HepG2 (cell line): ENCODE data around the gene PIEZO2. TPM values are rescaled to one million over a fixed set of nuclear protein-coding genes. Genes with fewer than 3 reads are reported as not detected.

Experiments
- AGO2 ChIP-seq: fragments of 200-400 bp; formaldehyde crosslinking; optimal IDR thresholded peaks from 2 replicates; pipeline ENCODE3; 2017; ENCODE audit warnings: mild to moderate bottlenecking, low read depth, low read length, moderate library complexity
- CTCF ChIP-seq: sonication (generic); formaldehyde crosslinking; IDR thresholded peaks from 2 replicates; pipeline ENCODE4 v1.5.0; 2020; ENCODE audit warnings: mild to moderate bottlenecking, missing genetic modification reagents, moderate library complexity
- FOXO4 ChIP-seq: sonication (generic); formaldehyde crosslinking; conservative IDR thresholded peaks from 2 replicates; pipeline ENCODE4 v1.8.1; 2023; ENCODE audit warnings: missing genetic modification reagents
- HCFC1 ChIP-seq: fragments of 150-350 bp; IDR thresholded peaks from 2 replicates; pipeline ENCODE4 v1.6.1; 2014; ENCODE audit warnings: low read depth, low read length
- HOMEZ ChIP-seq: IDR thresholded peaks from 2 replicates; pipeline ENCODE4 v1.6.1; 2016; ENCODE audit warnings: low read depth
- ISX ChIP-seq: sonication (generic); formaldehyde crosslinking; conservative IDR thresholded peaks from 2 replicates; pipeline ENCODE4 v1.5.0; 2020; ENCODE audit warnings: missing genetic modification reagents
- KLF9 ChIP-seq: IDR thresholded peaks from 2 replicates; pipeline ENCODE4 v1.6.1; 2016; ENCODE audit warnings: low read depth
- NONO ChIP-seq, 2 experiments: fragments of 450-650 bp in 1 of 2; sonication (generic) in 1 of 2; formaldehyde crosslinking in 1 of 2; IDR thresholded peaks in 1 of 2; conservative IDR thresholded peaks in 1 of 2; 2 replicates each; pipeline versions ENCODE4 v1.6.1 to v1.8.0; 2017 to 2022; ENCODE audit warnings: mild to moderate bottlenecking in 1 of 2, missing genetic modification reagents in 1 of 2, moderate library complexity in 1 of 2
- PRDM4 ChIP-seq: sonication (generic); formaldehyde crosslinking; IDR thresholded peaks from 2 replicates; pipeline ENCODE4 v1.9.0; 2021; ENCODE audit warnings: missing genetic modification reagents, borderline replicate concordance
- TFDP2 ChIP-seq: sonication (generic); formaldehyde crosslinking; IDR thresholded peaks from 2 replicates; pipeline ENCODE4 v1.4.0; 2020; ENCODE audit warnings: missing genetic modification reagents
- TFE3 ChIP-seq: IDR thresholded peaks from 2 replicates; pipeline ENCODE4 v1.6.1; 2016
- THAP11 ChIP-seq: IDR thresholded peaks from 2 replicates; pipeline ENCODE4 v1.6.1; 2016; ENCODE audit warnings: missing biosample characterization, missing genetic modification reagents
- THRA ChIP-seq: sonication (generic); formaldehyde crosslinking; IDR thresholded peaks from 2 replicates; pipeline ENCODE4 v1.4.0; 2020; ENCODE audit warnings: missing genetic modification reagents, borderline replicate concordance
- ZBTB25 ChIP-seq: IDR thresholded peaks from 2 replicates; pipeline ENCODE4 v1.6.1; 2018; ENCODE audit warnings: missing genetic modification reagents
- polyA plus RNA-seq, 8 experiments: library from polyadenylated mRNA; depleted of rRNA in 3 of 8; stranded (reverse) in 7 of 8; unstranded in 1 of 8; fragments of >200 nt; fragmentation: Illumina TruSeq in 4 of 8; extraction: Trizol in 4 of 8; gene quantifications; 2 replicates each; pipeline versions ENCODE4 v1.2.1 to v1.2.3, GENCODE V29; 2011 to 2016; ENCODE audit warnings: low read depth in 4 of 8, missing spikeins in 1 of 8, mixed read lengths in 1 of 8; ENCODE audit not compliant: insufficient read depth in 1 of 8
- total RNA-seq, 5 experiments: library from RNA; depleted of rRNA; stranded (reverse); fragments of >200 nt; fragmentation: Illumina TruSeq; extraction: Trizol; gene quantifications; 2 replicates each; pipeline ENCODE4 v1.2.3, GENCODE V29; 2016; ENCODE audit warnings: low read depth in 1 of 5

PIEZO2 gene
- total and polyA plus RNA-seq, 2 of the 13 experiments (the other 11 are each of a cell fraction or from before 2014, with no cell fraction given), result 15.2 to 27.2 TPM

GRCh38 chr18:10901329-10901728 lies 248.0 kb downstream of the PIEZO2 start (continued):
- TF ChIP-seq HOMEZ (CRISPR knock-in tag), result peak; percentile 76; the same call in 1 of the 2 replicates
- TF ChIP-seq KLF9 (CRISPR knock-in tag), result no peak
- TF ChIP-seq ZBTB25 (CRISPR knock-in tag), result no peak
- TF ChIP-seq ISX (CRISPR knock-in tag), result no peak
- no peak for TF ChIP-seq THRA (CRISPR knock-in tag)
- no peak for TF ChIP-seq HCFC1
- no peak for TF ChIP-seq THAP11 (CRISPR knock-in tag)
- peak; percentile 95 for TF ChIP-seq TFE3 (CRISPR knock-in tag)
- TF ChIP-seq CTCF (CRISPR knock-in tag), result no peak
- no peak for TF ChIP-seq AGO2
- no peak for TF ChIP-seq FOXO4
- TF ChIP-seq TFDP2 (CRISPR knock-in tag), result no peak
- no peak for TF ChIP-seq PRDM4 (CRISPR knock-in tag)
- TF ChIP-seq NONO (IDR thresholded peaks at IDR 0.05), result no peak
- TF ChIP-seq NONO (CRISPR knock-in tag; conservative IDR thresholded peaks at IDR 0.05), result 0 out of 2 replicates have a peak, but pooled peaks have one; percentile 13
